Caki2 (cell line): Measurements from ENCODE around the gene STK39. TPM values are rescaled to one million over a fixed set of nuclear protein-coding genes. Genes with fewer than 3 reads are reported as not detected.

ENCODE experiments used
- DNase-seq: peaks from one replicate; pipeline ENCODE4 v3.0.0-alpha.2; 2015; ENCODE audit warnings: low read depth
- in situ Hi-C: cut with HindIII; loops from 2 replicates; pipeline ENCODE4 v1.10.0; 2016; ENCODE audit warnings: low sequenced_read_pairs, low pct_unique_long_range_greater_than_20kb, mixed read lengths
- total RNA-seq: library from RNA; depleted of rRNA; stranded (reverse); fragments of >200 nt; shearing (Covaris generic); gene quantifications from 2 replicates; pipeline ENCODE4 v1.2.3, GENCODE V29; 2014; ENCODE audit warnings: low replicate concordance

The STK39 gene
- total RNA-seq, 1 experiment from 2014 or later: 22.3 TPM

DNA sequence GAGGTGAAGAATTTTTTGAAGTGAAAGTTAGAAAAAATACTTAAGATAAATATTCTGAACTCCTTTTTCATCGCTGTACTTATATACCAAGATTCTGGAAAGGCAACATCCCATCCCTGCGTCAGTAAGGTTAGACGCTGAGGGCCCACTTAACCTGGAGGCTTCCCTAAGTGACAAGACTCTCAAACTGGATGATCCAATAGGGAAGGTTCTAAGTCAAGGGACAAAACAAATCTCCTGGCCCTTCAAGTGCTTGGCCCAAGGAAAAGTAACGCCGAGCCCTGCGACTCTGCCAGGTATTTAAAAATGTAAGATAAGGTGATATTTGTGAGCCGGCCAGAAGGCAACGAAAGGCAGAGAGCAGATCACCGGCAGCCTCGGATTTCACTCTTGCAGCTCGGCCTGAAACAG is 1.3 kb downstream of the STK39 start:
- DNase-seq: no peak
- in situ Hi-C loops: no loop called here

DNA sequence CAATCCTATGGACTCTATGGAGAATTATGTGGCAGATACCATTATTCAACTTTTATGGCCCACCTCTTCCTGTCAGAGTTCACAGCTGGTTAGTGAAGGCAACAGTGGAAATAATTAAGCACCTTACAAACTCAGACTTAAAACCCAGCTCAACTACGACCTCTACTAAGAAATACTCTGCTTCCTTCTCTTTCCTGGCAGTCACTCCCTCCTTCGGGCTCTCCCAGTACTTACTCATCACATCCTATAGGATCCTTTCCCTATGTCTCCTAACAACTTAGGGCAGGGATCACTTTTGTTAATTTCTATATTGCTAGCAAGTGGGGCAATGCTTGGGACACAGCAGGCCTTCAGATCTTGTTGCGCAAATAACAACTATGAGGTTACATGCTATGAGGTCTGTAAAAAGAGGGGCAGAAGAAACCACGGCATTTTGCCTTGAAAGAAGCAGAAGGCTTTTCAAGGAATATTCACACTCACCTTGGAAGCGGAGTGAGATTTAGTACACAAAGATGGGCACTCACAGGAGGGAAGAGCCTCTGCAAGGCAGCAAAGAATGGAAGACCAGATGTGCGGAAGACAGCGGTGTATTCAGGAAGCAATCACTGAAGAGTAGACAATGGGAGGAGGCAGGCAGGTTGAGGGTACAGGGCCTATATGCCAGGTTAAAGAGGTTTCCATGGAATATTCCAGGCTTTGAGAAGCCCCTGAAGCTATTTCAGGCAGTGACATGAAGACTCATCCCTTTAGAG is 2.1 kb downstream of the STK39 start:
- no peak for DNase-seq
- in situ Hi-C loops: no loop called here

DNA sequence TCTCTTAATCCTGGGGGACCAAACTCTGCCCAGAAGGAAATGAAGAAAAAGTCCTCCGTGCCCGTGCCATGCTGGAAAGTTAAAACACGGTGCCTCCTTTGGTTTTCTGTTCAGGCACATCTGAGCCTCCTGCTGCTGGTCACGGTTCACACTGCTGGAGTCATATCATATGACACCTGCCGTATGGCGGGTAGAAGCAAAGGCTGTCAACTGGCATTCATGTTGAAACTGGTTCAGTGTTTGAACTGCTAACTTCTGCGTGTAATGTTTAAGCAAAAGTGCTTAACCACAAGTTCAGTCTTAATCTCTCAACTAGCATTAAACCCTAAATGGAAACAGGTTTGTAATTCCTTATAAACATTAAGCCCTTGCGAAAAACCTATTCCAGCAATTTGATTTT is 3.1 kb downstream of the STK39 start:
- DNase-seq: no peak
- in situ Hi-C loops: no loop called here

DNA sequence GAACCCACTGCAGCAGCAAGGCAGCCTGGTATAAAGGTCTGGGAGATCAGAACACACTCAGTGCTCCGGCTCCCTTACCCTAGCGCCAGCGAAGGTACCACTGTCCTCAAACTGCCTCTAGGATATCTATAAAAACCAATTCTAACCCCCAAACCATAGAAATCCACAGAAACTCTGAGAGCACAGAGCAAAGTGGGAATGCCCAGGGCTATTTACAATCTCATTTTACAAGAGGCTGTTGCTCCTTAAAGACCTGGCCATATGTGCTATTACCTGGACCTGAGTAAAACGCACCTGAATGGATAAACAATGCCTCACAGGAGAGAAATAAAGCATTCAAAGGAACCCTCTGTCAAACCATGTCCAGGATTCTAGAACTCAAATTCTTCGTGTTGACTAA is 4.3 kb downstream of the STK39 start:
- DNase-seq: no peak
- in situ Hi-C loops: no loop called here

DNA sequence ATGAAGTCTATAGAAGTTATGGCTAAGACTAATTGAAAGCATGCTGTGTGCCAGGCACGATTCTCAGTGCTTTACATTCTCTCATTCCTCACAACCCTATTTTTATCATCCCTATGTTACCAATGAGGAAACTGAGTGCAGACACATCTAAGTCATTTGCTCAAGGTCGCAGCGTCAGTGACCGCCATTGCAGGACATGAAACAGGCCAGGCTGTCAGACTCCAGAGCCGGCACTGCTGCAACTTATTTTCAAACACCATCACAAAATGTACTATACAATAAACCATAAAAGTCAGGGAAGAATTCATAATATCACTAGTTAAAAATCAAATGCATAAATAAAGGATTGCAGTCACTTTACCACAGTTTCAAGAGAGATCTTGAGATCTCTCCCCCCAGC is 5.6 kb downstream of the STK39 start:
- DNase-seq: no peak
- in situ Hi-C loops: no loop called here

DNA sequence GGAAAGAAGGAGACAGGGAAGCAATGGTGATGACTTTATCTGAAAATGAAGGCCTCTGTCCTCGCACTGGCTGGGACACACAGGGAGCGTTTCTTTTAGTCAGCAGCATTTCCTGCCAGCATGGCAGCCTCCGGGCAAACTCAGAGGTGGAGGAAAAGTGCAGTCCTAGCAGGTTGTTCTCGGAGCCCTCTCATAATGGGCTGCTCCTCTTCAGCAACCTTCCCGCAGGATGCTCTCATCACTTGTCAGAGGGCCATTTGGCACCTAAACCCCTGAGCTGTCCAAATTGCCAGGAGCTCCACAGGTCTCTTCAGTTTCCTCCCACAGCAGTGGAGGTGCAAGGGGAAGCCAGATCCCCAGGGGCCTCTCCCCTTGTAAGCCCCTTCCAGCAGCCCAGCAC is 6.2 kb downstream of the STK39 start:
- DNase-seq: no peak
- in situ Hi-C loops: no loop called here

DNA sequence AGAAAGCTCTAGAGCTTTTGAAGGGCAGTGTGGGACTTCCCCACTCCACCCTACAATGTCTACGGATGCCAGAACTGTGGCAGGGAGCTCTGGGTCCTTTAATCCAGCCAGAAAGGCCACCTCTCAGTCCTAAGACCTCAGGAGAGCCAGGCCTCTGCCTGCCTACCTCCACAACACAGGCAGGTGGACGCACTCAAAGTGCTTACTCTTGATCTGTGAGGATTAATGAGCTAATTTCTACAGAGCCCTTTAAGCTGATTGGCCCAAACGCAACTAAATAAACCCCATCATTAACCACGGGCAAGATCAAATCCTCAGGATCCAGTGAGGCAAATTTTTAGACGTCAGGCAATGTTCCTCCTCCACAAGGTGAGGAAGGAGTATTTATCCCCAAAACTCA is 8.1 kb downstream of the STK39 start:
- in situ Hi-C loops: no loop called here
- no peak for DNase-seq

DNA sequence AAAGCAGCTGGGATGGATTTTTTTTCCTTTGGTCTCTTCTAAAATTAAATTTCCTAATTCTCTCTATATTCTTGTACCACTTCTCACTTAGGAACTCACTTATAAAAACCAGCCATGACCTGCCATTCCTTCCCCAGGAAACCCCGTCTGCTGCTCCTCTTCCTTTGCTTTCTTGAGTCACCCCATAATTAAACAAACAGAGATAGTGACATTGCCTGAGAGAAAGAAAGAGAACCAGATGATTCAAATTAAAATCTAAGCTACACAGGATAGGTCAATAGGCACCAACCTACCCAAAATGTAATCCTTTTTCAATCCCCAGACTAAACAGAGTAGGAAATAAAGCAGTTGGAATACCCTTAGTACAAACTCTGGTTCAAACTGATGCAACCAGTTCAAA is 9.7 kb downstream of the STK39 start:
- DNase-seq: no peak
- in situ Hi-C loops: no loop called here

DNA sequence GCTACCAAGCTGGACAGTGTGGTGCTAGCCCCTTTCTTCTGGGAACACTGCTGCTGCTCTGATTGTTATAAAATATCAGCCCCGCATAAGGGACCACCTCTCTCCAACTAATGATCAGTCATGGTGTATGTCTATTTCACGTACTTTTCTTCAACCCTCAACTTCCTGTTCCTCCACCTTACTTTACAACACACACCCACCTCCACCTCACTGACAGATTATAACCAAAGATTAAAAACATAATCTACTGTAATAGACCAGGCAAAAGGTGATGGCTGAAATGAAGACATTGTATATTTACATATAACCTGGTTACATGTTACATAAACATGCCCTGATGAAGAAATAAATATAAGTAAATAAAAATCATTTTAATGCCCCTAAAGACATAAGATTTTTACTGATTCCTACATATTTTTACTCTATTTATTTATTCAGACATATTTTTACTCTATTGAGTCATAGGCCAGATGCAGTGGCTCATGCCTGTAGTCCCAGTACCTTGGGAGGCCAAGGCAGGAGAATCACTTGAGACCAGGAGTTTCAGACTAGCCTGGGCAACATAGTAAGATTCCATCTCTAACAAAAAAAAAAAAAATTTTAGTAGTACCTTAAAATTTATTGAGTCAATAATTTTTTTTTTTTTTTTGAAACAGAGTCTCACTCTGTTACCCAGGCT is 12.8 kb downstream of the STK39 start:
- no peak for DNase-seq
- in situ Hi-C loops: no loop called here

DNA sequence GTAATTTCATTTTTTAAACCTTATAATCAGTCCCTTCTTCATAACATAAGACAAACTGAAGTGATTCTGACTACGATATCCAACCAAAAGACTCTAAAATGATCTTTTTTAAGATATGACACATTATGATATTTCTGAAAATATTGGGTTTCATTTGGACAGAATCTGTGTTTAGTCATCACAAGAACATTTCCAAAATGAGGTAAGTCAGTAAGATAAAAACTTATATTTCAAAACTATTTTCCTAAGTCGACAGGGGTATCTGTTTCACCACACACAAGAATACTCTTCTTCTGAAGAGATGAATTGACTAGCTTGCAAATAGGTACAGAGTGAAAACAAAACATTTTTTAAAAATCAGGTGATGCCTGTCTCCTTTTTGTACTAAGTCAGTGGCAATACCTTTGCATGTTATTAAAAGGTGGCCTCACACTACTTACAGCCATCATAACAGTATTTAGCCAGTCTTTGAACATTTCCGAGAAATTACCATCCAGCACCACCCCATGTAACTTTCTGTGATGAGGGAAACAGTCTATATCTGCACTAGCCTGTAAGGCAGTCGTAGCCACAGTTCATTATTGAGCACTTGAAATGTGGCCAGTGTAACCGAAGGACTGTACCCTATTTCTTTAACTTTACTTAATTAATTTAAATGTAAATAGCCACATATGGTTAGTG is 13.5 kb downstream of the STK39 start:
- no peak for DNase-seq
- in situ Hi-C loops: no loop called here

DNA sequence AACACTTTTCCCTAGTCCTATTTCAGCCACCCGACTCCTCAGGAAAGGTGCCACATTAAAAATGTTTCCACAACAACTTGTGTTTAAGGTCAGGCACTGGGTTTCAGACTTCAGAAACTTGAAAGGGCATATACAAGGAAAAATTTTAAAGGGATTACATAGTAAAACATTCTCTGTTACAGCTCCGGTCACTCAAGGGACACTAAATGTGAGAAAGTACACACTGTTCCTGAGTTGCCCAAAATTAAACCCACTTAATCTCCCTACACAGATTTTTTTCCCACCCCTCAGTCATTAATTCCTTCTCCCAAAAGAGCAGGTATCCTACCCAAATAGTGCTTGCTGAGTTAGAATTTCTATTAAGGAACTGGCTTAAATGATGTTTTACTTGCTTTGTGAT is 14.2 kb downstream of the STK39 start:
- DNase-seq: no peak
- in situ Hi-C loops: no loop called here

DNA sequence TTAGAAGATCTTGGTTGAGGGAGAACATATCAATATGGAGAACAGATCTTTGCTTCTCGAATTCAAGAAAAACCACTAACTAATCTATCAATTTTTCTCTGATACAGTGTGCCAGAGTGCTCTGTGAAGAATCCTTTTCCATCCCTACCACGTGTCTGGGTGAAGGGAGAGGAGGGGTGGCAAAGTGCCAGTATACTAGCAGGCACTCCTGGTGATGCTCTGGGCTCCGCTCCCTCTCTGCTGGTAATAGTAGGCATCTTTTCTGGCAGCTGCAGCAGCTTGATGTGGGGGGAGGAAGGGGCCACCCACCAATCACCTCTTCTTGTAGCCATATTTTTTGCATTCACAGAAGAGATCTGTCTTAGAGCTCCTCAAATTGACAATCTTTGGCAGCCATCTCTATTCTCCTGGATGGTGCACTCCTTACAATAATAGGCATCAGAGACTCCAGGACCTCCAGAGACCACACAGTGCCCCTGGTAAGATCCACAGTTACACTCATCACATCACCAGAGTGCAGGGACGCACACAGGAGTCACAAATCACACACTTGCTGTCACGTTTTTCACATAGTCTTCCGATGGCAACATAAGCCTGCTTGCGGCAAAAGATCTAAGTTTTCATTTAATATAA is 15.7 kb downstream of the STK39 start:
- DNase-seq: no peak
- in situ Hi-C loops: no loop called here

DNA sequence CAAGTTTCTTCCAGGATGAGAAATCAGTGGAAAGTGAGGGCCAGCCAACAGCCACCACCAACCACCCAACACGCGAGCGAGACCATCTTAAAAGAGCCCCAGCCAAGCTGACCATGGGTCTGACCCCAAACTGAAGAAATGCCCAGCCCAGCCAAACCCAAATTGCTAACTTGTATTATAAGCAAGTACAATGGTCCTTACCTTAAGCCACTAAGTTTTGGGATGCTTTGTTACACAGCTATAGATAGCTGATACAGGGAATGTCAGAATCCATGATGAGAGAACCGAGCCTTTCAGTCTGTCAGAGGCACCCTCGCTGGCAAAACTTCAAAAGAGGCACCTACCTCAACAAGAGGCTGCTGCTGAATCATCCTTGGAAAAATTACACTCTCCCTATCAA is 17.0 kb downstream of the STK39 start:
- no peak for DNase-seq
- in situ Hi-C loops: no loop called here

DNA sequence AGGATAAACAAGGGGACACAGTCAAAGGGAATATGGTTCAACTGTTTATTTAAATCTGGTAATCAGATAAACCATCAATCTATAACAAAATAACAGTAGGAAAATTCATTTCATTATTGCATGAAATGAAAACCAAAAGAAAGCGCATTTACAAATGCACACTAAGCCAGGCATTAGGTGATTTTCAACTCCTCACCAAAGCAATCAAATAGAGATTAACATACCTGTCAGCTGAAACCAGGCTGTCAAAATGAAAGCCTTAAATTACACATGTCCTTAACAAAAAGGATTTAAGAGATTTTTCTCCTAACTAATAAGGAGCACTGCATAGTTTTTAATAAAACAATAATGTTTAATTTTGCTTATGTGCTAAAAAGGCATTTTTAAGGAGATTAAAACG is 23.0 kb downstream of the STK39 start:
- in situ Hi-C loops: no loop called here
- no peak for DNase-seq

DNA sequence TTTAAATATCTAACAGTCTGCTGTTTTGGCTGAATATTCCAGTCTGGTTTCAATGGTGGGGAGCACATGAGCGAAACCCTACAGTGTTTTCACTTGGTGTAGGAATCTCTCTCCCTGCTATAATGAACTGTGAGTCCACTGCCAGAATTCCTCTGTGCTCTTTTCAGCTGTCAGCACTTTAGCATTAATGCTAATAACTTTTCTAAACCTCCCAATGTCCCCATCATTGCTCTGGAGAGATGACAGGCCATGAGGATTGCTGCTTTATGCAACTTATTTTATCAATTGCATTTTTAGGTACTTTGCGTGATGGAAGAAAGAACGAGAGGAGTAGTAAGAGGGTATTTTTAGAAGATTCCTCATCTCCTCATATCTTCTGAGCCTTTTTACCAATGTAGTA is 25.3 kb downstream of the STK39 start:
- DNase-seq: no peak
- in situ Hi-C loops: no loop called here

DNA sequence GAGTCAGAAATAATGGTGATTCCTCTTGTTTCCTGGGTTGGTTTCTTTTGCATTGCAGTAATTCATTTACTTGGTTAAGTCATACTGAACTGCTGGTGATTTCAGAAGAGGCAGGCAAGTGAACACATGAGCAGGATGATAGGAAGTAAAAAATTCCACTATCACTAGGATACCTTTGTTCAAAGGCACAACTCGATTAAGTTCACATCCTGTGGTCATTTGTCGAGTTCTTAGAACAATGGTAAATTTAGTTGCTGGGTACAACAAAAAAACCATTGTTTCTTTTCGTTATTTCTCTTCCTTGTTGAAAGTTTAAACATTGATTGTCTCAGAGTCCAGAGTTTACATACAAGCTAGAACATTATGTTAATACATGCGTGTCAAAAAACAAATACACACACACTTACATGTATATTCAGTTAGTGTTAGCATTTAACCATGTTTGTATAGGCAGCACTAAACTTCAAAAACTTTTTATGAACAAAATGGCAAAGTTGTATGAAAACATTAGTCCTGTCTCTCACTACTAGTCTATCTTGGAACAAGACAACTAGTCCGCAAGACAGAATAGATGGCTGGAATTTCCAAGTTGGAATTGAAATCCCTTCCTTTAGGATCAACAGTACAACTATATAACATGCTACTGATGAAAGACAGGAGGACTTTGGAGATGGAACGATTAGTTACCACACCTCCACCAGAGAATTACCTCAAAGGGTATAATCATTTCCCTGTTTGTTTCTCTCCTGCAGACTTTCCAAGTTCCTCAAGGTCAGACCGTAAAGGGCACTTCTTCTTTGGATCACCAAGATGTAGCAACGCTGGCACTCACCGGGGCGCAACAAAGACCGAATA is 26.2 kb downstream of the STK39 start:
- DNase-seq: peak; percentile 79
- in situ Hi-C loops: no loop called here

DNA sequence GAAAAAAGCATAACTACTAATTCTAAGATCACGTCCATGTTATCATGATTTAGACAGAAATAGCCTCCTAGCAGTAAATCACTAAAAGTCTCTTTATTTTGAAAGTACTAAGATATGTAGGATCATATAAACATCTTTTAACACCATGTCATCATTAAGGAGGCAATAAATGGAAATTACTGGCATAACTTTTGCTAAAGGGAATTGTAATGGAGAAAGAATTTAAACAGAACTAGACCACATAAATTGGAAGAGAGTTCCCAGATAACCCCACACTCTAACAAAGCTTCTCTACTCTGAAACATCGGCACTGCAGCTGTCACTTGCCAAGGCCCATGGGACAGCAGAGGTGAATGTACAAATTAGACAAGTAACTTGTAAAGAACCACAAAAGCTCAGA is 29.5 kb downstream of the STK39 start:
- DNase-seq: no peak
- in situ Hi-C loops: no loop called here

DNA sequence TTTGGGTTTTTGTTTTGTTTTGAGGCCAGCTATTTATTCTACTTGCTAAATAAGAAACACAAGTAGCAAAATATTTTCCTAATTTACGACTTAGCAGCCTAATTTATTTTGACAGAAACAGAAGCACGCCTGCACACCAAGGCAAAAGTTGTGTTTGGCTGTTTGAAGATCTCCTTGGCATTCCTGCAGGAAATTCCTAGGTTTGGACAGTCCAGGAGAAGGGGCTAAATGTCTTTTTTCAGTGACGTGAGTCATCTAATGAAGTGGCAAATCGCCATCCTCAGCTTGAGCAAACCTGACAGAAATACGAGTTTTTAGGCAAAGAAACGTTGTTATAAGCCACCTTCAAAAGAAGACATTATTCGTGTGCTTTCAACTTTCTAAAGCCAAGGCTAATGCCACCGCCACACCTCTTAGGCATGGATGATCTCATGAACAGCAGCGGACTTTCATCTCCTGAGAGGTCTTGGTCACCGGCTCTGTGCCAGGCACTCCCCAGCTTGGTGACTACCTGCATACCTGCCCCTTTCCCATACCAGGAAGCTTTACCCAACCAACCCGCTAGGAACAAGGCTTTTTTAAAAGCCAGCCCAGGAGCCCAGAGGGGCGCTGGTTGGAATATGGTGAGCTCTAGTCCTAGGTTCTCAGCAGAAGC is 30.9 kb downstream of the STK39 start:
- in situ Hi-C loops: no loop called here
- DNase-seq: no peak
